A673 (cell line): Measurements from ENCODE around the gene SLIT3. TPM values are rescaled to one million over a fixed set of nuclear protein-coding genes. Genes with fewer than 3 reads are reported as not detected.

Experiments used
- BruUV-seq: library from RNA; stranded (reverse); fragments of 400-500 nt; replicated peaks from 2 replicates; lab custom pipeline; 2021; lab: Mats Ljungman, UMichigan
- CTCF ChIA-PET: fragments of 300-600 bp; sonication (Branson Sonifier 250); formaldehyde crosslinking; loops from one replicate; lab custom pipeline; 2022; ENCODE audit warnings: antibody characterized with exemption; lab: Charles Lee
- POLR2A ChIA-PET: fragments of 300-600 bp; sonication (Branson Sonifier 250); formaldehyde crosslinking; loops from one replicate; lab custom pipeline; 2022; ENCODE audit warnings: antibody characterized with exemption; ENCODE audit not compliant: low non-redundant PET; lab: Charles Lee
- DNase-seq: peaks from one replicate; pipeline ENCODE4 v3.0.0-alpha.2; 2015; ENCODE audit warnings: low spot score
- H3K27ac ChIP-seq: fragments of 200-600 bp; sonication (generic); 2 replicates; pipeline ENCODE4 v1.5.1; 2016; ENCODE audit warnings: mixed run types, low read depth, mild to moderate bottlenecking, mixed read lengths, antibody characterized with exemption, low read length; ENCODE audit not compliant: poor library complexity, severe bottlenecking
- H3K27me3 ChIP-seq: fragments of 200-600 bp; sonication (generic); replicated peaks from 2 replicates; pipeline ENCODE4 v1.6.1; 2017; ENCODE audit warnings: mixed run types, low read depth, mild to moderate bottlenecking, mixed read lengths, antibody characterized with exemption, low read length; ENCODE audit not compliant: insufficient read depth, poor library complexity
- H3K36me3 ChIP-seq: fragments of 200-600 bp; sonication (generic); 2 replicates; pipeline ENCODE4 v1.6.1; 2016; ENCODE audit warnings: mixed run types, mild to moderate bottlenecking, mixed read lengths, antibody characterized with exemption, low read length; ENCODE audit not compliant: insufficient read depth, poor library complexity, severe bottlenecking
- H3K4me1 ChIP-seq: fragments of 200-600 bp; sonication (generic); 2 replicates; pipeline ENCODE4 v1.6.1; 2017; ENCODE audit warnings: mixed run types, mild to moderate bottlenecking, mixed read lengths, antibody characterized with exemption, low read length; ENCODE audit not compliant: insufficient read depth, poor library complexity, severe bottlenecking
- H3K4me3 ChIP-seq: fragments of 200-600 bp; sonication (generic); 2 replicates; pipeline ENCODE4 v1.5.1; 2016; ENCODE audit warnings: low read depth, mixed run types, mild to moderate bottlenecking, mixed read lengths, low read length; ENCODE audit not compliant: poor library complexity, severe bottlenecking
- H3K9me3 ChIP-seq: fragments of 200-600 bp; sonication (generic); 2 replicates; pipeline ENCODE4 v1.6.1; 2016; ENCODE audit warnings: mixed run types, low read depth, mild to moderate bottlenecking, mixed read lengths, antibody characterized with exemption, low read length; ENCODE audit not compliant: poor library complexity, severe bottlenecking
- EZH2 ChIP-seq: fragments of 200-600 bp; sonication (generic); IDR thresholded peaks from 2 replicates; pipeline ENCODE4 v1.6.1; 2017; ENCODE audit warnings: borderline replicate concordance, low read depth, mild to moderate bottlenecking, mixed read lengths, antibody characterized with exemption, low read length; ENCODE audit not compliant: poor library complexity, severe bottlenecking
- intact Hi-C: fragments of 100-400 bp; cut with micrococcal nuclease; formaldehyde crosslinking; loops from one replicate; pipeline ENCODE4 v1.10.0; 2022; ENCODE audit not compliant: unreplicated experiment
- total RNA-seq: library from RNA; stranded (reverse); gene quantifications from 2 replicates; pipeline ENCODE4 v1.2.3, GENCODE V29; 2021
- TF ChIP-seq, protein P1 (sequence below): fragments of 300-800, 200-600 bp; sonication (generic); conservative IDR thresholded peaks from 2 replicates; pipeline ENCODE4 v1.5.1; 2017; ENCODE audit warnings: low read depth, mild to moderate bottlenecking, antibody characterized with exemption, low read length, moderate library complexity, mixed read lengths

Gene SLIT3
- total RNA-seq, 1 experiment from 2014 or later, result not detected

DNA sequence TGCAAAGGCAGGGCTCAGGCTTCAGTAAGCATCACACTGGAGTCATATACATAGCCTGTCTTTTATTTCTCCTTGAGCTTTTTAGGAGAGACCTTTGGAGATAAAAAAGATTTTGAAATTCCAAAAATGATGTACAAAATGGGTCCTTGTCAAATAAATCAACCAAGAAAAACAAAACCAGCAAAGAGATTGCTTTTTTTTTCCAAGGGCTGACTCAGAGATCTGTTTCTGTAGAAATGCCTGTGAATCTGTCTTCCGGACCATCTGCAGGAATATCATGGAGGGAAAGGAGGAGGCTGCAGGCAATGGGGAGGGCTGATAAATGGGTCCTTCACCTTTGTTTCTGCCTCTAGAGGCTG is 77.4 kb downstream of the SLIT3 start:
- CTCF ChIA-PET, result no interaction called here
- Histone ChIP-seq H3K27ac (no peak overlapping the region), H3K27me3 (peaks cover 22% of the 10 kb centered on the region), H3K4me1 (no peaks in the 10 kb centered on the region), H3K4me3 (no peak overlapping the region), H3K9me3 (no peaks in the 10 kb centered on the region), H3K36me3 (no peaks in the 10 kb centered on the region)
- POLR2A ChIA-PET, result no interaction called here
- TF ChIP-seq EZH2, result no peak
- TF ChIP-seq, protein P1, sequence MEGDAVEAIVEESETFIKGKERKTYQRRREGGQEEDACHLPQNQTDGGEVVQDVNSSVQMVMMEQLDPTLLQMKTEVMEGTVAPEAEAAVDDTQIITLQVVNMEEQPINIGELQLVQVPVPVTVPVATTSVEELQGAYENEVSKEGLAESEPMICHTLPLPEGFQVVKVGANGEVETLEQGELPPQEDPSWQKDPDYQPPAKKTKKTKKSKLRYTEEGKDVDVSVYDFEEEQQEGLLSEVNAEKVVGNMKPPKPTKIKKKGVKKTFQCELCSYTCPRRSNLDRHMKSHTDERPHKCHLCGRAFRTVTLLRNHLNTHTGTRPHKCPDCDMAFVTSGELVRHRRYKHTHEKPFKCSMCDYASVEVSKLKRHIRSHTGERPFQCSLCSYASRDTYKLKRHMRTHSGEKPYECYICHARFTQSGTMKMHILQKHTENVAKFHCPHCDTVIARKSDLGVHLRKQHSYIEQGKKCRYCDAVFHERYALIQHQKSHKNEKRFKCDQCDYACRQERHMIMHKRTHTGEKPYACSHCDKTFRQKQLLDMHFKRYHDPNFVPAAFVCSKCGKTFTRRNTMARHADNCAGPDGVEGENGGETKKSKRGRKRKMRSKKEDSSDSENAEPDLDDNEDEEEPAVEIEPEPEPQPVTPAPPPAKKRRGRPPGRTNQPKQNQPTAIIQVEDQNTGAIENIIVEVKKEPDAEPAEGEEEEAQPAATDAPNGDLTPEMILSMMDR, result no peak
- no TSS peak for BruUV-seq
- intact Hi-C loops, result no loop called here
- DNase-seq, result no peak

DNA sequence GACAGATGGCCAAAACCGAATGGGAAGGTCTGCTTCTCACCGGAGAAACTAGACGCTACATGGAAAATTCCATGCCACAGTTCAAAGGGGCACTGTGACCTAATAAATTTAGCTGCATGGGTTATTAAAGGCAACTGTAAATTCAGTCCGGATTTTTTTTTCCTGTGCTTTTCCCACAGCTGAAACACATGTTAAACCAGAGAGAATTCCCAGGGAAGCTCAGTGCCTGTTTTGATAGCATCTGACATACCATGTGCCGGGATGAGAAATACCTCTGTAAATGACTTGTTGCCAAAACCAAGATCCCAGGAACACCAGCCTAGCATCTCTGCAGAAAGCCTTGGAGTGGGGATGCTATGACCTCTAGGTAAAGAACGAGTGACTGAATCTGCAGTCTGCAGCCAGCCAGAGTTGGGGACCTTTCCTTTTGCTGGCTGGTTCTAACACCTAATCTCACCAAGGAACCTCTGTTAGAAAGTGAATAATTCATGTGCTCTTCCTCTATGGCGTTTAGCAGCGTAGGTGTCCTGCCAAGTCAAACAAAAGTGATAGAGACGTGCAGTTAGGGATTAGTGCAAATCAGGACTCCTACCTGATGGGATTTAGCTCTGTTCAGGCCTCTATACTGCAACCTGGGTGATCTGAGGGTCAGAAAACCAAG is 77.9 kb downstream of the SLIT3 start:
- H3K9me3 ChIP-seq, result no peaks in the 10 kb centered on the region
- POLR2A ChIA-PET, result no interaction called here
- intact Hi-C loops, result no loop called here
- H3K27ac ChIP-seq, result no peak overlapping the region
- H3K36me3 ChIP-seq, result no peaks in the 10 kb centered on the region
- TF ChIP-seq, protein P1, result no peak
- no peak for TF ChIP-seq EZH2
- H3K27me3 ChIP-seq, result peaks cover 18% of the 10 kb centered on the region
- CTCF ChIA-PET, result no interaction called here
- no peaks in the 10 kb centered on the region for H3K4me1 ChIP-seq
- no peak overlapping the region for H3K4me3 ChIP-seq
- BruUV-seq, result no TSS peak
- no peak for DNase-seq

DNA sequence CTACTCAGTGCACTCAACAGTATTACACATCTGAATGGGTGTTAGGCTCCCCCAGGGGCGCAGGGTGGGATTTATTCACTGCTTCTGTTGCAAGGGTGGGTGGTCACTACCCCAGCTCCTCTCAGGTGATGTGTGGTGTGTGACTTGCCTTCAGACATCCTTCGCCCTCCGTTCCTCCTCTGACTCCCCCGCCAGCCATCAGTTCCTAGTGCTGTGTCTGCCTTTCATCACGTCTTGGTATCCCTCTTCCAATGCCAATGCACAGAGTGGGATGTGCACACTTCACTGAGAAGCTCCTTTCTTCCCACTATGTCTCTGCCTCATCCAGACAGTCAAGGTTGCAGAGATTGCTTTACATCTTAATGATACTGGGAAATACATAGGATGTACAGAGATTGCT is 79.4 kb downstream of the SLIT3 start:
- no peak overlapping the region for H3K27ac ChIP-seq
- no peaks in the 10 kb centered on the region for H3K4me1 ChIP-seq
- ChIA-PET CTCF (no interaction called here), POLR2A (no interaction called here)
- intact Hi-C loops, result no loop called here
- no peak for DNase-seq
- no peak overlapping the region for H3K4me3 ChIP-seq
- no peaks in the 10 kb centered on the region for H3K36me3 ChIP-seq
- no peaks in the 10 kb centered on the region for H3K9me3 ChIP-seq
- H3K27me3 ChIP-seq, result peaks cover 15% of the 10 kb centered on the region
- BruUV-seq, result no TSS peak
- TF ChIP-seq EZH2, result no peak
- TF ChIP-seq, protein P1, result no peak
